Stimulated activated CD8-positive, alpha-beta memory T cell treated with anti-CD3 and anti-CD28 coated beads, Interleukin-4, amount 100 ng/mL, for 1 hour (primary cell): ENCODE measurements around the gene ERMP1.
"Not testable (repeated sequence)": the region's sequence is repeated elsewhere in the genome, so short reads cannot be mapped to it uniquely, and the experiment has no call there.

ENCODE experiments used
- DNase-seq, 2 donors: peaks; one replicate each; pipeline ENCODE4 v3.0.0-alpha.2; 2020; ENCODE audit warnings: low read depth in 2 of 2, low spot score in 1 of 2

Gene ERMP1

DNA sequence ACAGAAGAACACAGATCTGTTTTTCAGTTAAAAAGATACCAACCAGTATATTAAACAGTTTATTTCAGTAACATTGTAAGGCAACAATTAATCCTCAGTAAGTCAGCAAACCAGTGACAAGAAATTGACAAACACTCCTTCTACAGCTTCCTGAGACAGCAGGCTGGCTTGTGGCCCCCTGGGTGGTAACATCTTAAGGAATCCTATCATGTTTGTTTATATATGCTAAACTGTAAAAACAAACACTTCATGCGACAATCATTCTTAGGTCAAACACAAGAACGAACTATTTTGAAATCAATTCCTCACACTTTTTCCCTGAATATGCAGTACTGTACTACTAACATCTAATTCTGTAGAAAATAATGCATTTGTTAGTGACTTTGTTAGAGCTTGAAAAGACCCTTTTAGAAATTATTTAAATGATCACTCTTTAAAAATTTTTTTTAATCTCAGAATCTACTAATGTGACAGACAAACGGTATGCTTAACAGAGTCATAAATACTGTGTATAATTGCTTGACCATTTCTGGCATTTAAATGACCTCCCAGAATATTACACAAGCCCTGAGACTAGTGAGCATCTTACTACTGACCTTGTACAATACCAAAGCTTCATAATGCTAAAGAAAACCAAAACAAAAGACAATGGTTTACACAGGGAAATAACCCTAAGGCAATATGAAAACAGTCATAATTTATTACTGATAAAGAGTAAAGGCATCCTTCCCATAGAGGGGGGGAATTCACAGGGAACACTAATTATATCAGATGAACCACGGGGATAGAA, 48.2 kb downstream of the ERMP1 start:
- DNase-seq, result no peak

DNA sequence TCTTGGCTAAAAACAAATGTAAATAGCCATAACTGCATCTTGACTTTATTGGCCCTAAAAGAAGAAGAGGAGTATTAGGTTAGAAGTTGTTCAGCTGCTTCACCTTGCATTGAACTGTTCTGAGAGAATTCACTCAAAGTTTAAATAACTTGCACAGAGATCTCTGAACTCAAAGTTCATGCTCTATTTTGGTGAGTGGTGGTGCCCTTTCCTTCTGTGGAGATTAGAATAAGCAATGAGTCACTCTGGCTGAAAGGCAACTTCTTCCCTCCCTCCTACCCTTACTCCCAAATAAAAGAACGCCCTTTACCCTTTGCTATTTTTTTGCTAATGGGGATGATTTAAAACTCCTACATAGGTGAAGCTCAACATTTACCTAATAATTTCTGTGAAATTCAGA, 48.9 kb downstream of the ERMP1 start:
- no peak for DNase-seq

GRCh38 chr9:5783420-5783819, 49.5 kb downstream of the ERMP1 start:
- DNase-seq, result not testable (repeated sequence)

DNA sequence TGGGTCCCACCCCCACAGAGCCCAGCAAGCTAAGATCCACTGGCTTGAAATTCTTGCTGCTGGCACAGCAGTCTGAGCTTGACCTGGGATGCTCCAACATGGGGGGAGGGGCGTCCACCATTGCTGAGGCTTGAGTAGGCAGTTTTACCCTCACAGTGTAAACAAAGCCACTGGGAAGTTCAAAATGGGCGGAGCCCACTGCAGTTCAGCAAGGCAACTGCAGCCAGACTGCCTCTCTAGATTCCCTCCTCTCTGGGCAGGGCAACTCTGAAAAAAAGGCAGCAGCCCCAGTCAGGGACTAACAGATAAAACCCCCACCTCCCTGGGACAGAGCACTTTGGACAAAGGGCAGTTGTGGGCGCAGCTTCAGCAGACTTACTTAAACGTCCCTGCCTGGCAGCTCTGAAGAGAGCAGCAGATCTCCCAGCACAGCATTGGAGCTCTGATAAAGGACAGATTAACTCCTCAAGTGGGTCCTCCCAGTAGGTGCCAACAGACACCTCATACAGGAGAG, 53.2 kb downstream of the ERMP1 start:
- DNase-seq, result not testable (repeated sequence)

GRCh38 chr9:5778805-5779204, 54.1 kb downstream of the ERMP1 start:
- DNase-seq, result no peak

DNA sequence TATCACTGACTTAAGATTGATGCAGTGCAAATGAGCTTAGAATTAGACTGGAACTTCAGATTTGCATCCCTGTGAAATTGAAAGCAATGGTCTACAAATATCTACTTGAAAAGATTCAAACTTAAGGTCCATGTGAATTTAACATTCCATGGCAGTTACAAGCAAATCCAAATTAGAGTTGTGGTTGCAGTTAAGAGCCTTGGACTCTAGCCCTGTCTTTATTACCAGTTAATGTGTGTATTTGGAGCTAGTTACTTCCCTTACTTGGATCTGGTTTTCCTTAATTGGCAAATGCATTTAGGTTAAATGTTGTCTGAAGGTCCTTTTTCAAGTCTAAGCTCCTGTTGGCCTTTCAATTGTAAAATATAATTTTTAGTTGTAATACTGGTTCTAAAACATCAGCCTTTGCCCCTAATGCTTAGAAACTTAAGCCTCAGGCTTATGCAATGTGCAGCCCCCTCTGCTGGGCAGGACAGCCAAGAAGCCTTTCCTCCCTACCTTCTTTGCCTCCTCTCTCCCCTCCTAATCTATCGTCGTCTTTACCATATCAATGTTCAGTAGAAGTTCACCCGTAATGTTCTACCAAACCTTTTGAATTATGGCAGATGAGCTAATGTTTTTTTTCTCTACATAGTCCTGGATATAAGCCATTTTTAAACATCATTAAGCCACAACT, 59.5 kb downstream of the ERMP1 start:
- DNase-seq, result no peak

DNA sequence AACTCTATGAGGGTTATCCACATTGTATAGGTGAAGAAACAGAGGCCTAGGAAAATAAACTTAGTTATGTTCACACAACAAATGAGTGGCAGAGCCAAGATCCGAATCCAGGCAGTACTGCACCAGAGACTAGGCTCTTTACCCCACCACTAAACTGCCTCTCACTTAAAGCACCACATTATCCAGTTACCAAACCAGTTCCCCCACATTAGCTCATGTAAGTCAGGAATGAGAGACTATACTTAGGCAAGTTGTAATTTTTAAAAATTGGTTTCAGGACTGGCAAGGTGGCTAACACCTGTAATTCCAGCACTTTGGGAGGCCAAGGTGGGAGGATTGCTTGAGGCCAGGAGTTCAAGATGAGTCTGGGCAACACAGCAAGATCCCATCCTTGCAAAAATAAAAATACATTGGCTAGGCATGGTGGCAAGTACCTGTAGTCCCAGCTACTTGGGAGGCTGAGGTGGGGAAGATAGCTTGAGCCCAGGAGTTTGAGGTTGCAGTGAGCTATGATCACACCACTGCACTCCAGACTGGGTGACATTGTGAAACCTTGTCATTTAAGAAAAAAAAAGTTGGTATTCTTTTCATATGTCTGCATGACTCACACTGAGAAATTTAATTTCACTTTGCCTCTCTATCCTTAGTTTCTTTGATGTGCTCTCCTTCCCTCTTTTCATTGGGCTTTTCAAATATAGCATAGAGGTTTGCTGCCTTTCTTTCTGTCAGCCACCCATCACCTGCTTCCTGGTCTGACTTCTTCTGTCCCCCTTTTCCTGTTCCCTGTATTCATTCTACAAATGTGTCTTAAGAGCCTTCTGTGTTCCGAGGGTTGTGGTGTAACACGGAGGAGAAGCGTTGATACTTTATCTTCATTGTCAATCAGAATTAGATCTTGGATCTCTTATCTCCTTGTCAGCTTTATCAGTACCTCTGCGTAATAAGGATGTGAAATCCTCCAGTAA, 64.7 kb downstream of the ERMP1 start:
- no peak for DNase-seq

DNA sequence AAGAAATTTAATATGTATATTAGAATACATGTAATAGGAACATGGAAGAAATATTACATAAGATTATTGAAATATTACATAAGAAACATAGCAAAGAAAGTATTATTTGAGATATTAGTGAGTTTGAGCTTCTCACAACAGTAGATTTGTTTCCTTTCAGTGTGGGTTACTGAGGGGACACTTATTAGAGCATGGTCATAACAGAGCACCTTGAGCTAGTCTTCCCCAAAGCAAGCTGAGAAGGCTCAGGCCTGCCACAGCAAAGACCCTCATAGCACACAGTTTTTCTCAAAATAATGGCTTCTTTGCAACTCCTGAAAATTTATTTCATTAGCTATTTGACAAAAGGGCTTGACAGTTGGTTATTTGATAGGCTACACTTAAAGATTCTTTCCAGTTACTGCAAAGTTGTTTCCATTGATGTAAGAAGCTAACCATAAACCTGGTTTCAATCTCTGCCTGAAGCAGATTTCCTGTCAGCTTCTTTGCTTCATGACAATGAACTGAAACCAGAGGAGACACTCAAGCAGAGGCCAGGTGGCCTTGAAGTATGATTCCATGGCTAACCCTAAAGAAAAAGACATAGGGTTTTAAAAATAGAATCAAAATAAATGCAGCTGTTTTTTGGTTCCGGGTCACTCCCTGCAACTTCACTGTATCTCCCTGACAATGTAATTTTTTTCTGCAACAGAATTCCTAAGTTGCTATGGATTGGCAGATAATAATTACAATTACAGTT, 68.6 kb downstream of the ERMP1 start:
- no peak for DNase-seq

- DNase-seq, result no peak
Measured at GRCh38 chr9:5762421-5762820, 70.5 kb downstream of the ERMP1 start.

GRCh38 chr9:5760338-5760737, 72.6 kb downstream of the ERMP1 start:
- DNase-seq, result no peak

DNA sequence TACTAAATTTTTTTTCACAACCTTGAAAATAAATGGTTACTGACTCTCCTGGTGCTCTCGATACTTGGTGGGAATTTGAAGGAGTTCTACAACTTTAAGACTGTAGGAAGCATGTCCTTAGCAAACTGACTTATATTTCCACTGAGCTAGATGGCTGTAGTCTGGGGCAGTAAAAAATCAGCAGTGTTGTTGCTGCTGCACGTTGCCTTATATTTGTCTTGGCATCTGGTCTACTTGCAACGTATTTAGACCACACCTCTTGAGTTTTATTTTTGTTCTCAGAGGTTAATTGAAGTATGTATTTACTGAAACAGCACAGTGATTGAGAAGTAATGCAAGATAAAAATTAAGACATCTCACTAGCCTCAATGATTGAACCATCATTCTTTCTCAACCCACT, 76.3 kb downstream of the ERMP1 start:
- no peak for DNase-seq

DNA sequence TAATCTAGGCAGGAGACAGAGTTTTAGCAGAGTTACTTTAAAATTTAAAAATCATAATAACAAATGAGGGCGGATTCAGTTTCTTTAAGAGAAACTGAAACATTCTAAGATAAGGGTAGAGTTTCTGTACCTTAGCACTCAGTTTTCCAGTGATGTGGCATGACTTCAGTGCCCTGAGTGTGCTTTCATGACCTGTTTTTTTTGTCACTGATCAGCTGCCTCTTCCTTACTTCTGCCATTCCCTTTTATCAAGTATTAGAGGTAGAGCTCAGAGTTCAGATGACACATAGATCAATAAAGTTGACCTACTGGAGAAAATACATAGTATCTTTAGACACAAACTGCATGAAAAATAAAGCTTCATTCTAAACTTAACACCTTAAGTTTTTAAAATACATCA, 82.3 kb downstream of the ERMP1 start:
- no peak for DNase-seq

DNA sequence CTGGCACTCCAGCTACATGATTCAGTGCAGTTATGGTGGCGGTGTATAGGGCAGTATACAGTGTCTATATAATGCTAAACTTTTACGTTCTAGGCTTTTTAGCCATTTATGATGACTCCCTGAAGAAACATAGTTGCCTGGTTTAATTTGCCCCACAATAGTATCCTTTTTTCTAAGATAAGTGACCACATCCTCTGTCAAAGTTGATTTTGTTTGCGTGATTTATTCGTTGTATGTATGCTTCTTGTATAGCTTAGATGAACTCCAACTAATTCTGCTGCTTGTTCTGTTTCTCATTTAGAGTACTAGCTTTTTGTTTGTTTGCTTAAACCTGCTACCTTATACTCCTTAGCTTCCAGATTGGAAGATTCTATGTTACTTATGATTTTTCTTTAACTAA, 83.6 kb downstream of the ERMP1 start:
- DNase-seq, result no peak

DNA sequence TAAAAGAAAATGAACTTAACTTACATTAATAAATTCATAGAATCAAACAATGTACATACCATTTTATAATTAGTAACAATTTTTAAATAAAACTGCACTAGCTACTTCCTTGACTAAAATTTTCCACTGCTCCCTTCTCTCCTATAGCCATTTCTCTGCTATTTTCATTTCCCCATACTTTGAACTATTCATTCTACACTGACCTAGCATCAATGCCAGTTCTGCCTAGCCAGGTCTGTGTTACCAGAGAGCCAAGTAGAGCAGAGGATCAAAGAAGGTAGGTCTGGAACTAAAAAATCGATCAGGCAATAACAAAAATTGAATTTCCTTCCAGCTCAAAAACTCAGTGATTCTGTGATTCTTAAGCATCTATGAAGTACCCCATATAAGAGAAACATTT, 84.5 kb downstream of the ERMP1 start:
- no peak for DNase-seq

DNA sequence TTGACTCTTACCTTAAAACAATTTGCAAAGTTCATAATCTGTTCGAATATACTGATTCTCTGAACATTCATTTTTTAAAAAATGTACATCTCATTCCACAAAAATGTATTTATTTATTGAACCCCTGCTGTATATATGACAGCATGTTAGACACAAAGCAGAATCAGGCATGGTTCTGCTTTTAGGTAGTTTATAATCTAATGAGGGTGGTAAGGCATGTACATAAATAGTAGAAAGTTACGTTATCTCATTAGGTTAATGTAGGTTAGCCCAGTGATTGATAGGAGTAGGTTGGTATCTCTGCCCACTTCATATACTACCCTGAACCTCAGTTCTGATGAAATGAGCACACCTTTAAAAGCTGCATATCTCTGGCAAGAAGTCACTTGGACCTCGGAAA, 89.8 kb downstream of the ERMP1 start:
- no peak for DNase-seq

DNA sequence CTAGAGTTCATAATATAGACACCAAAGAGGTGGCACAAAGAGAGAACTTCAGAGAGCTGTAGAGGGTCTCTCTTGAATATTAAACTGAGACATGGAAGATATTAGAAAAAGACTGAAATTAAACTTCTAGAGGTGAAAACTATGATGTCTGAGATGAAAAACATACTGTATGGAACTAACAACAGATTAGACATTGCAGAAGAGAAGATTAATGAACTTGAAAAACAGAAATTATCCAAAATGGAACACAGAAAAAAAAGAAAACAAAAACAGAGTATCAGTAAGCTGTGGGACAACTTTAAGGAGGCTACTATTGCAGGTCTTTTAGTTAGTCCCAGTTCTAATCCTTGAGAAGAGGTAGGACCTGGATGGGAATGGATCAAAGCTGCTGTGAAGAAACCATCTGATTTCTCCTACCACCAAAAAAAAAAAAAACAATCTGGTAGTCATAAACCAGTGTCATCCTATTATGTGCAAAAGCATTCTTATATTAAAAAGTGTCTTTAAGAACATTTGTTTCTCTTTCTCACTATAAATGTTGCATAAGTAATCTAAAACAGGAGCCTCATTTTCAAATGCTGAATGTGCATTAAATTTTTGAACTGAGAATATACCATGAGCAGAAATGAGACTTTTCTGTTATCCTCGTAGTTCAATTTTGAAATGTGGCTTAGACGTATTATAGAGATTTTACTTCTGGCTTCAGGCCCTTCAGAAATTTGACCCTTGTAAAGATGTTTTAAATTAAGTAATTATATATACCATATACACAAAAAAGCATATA, 96.2 kb downstream of the ERMP1 start:
- no peak for DNase-seq

DNA sequence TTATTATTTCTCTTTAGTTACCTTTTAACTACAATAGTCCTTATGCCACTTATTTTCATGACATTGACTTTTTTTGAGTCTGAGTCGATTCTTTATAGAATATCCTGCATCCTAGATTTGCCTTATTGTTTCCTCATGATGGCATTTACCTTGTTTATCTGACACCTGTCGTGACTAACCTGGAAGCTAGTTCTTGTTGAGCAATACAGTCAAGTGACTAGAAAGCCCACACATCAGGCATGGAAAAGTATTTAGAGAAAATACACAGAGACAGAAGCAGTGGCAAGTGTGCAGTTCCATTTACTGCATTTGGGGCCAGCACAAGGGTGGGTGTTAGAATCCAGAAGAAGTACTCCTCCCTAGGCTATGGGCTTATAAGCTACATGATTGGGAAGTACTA, 97.8 kb downstream of the ERMP1 start:
- no peak for DNase-seq
